ENCODE measurements around the gene CDH3. TPM values are rescaled to one million over a fixed set of nuclear protein-coding genes. Genes with fewer than 3 reads are reported as not detected.

Gene CDH3
- total and polyA plus RNA-seq, 2 experiments from 2014 or later: 78.0 to 210 TPM

GRCh38 chr16:68736561-68736960 is 91.5 kb downstream of the CDH3 start:
- peaks cover 37% of the 10 kb centered on the region for H3K4me1 ChIP-seq (ENCODE audit: insufficient read depth)
- ATAC-seq: no peak
- Mint-ChIP-seq H3K36me3 (ENCODE audit: low read depth) (peaks cover 20% of the 10 kb centered on the region), H3K4me1 (peaks cover 44% of the 10 kb centered on the region), H3K9me3 (no peaks in the 10 kb centered on the region; the same call in 2 of the 3 replicates), H3K4me3 (peak overlapping the region; percentile 92), H3K27ac (no peak overlapping the region; the same call in 1 of the 2 replicates), H3K27me3 (ENCODE audit: insufficient read depth, low read depth, poor library complexity) (peaks cover 6% of the 10 kb centered on the region)
- TF ChIP-seq CTCF (conservative IDR thresholded peaks at IDR 0.05; ENCODE audit: low read depth in 2 of 2) (peak in 1 of 2 experiments; percentile 30; a peak in 2 of 4 replicates), ZNF114 (CRISPR knock-in tag; IDR thresholded peaks at IDR 0.05) (no peak), STAT1 (IDR thresholded peaks at IDR 0.05; ENCODE audit: unreplicated experiment) (no peak)
- no peaks in the 10 kb centered on the region for H3K9me2 ChIP-seq (ENCODE audit: insufficient read depth)
- H3K79me2 ChIP-seq (replicated peaks; ENCODE audit: insufficient read depth): peaks cover 40% of the 10 kb centered on the region
- DNase-seq (ENCODE audit: low spot score): no peak
- peaks cover 13% of the 10 kb centered on the region for H3F3A ChIP-seq (replicated peaks; ENCODE audit: low read depth)
- H2AFZ ChIP-seq: peak overlapping the region; percentile 67; the same call in 1 of the 2 replicates
- peak overlapping the region; percentile 17; the same call in 1 of the 2 replicates for H3K4me2 ChIP-seq
- no peaks in the 10 kb centered on the region for H3K27me3 ChIP-seq (ENCODE audit: insufficient read depth)
- H3K36me3 ChIP-seq (ENCODE audit: insufficient read depth): peaks cover 8% of the 10 kb centered on the region; the same call in 1 of the 2 replicates
- H4K20me1 ChIP-seq (replicated peaks; ENCODE audit: insufficient read depth): peaks cover 20% of the 10 kb centered on the region
- no peak overlapping the region for H3K27ac ChIP-seq (ENCODE audit: low read depth)
- H3K4me3 ChIP-seq: peak overlapping the region; percentile 94

GRCh38 chr16:68737046-68737729 is 92.1 kb downstream of the CDH3 start, which contains the start of gene CDH1:
CDH1 (plus strand) TSS chr16:68737292; CDS start chr16:68737416, 124 bp downstream.
- Mint-ChIP-seq H3K4me3 (peak within 1 kb of the TSS; percentile 92), H3K36me3 (ENCODE audit: low read depth) (peaks cover 24% of the 10 kb centered on the region), H3K9me3 (no peaks in the 10 kb centered on the region; the same call in 2 of the 3 replicates), H3K27ac (peak within 1 kb of the TSS; percentile 92), H3K27me3 (ENCODE audit: insufficient read depth, low read depth, poor library complexity) (peaks cover 9% of the 10 kb centered on the region), H3K4me1 (peaks cover 44% of the 10 kb centered on the region)
- no peaks in the 10 kb centered on the region for H3K9me2 ChIP-seq (ENCODE audit: insufficient read depth)
- H4K20me1 ChIP-seq (replicated peaks; ENCODE audit: insufficient read depth): peaks cover 21% of the 10 kb centered on the region
- peak within 1 kb of the TSS; percentile 95 for H3K4me2 ChIP-seq
- H3K27ac ChIP-seq (ENCODE audit: low read depth): peak within 1 kb of the TSS; percentile 16; the same call in 1 of the 2 replicates
- H3K4me3 ChIP-seq: peak within 1 kb of the TSS; percentile 94
- peak; percentile 90 for ATAC-seq
- peak; percentile 99 for TF ChIP-seq POLR2AphosphoS5 (IDR thresholded peaks at IDR 0.05; ENCODE audit: low read depth)
- no peak for TF ChIP-seq CTCF (conservative IDR thresholded peaks at IDR 0.05; ENCODE audit: low read depth in 2 of 2)
- peak within 1 kb of the TSS; percentile 67; the same call in 1 of the 2 replicates for H2AFZ ChIP-seq
- H3K27me3 ChIP-seq (ENCODE audit: insufficient read depth): no peaks in the 10 kb centered on the region
- H3K79me2 ChIP-seq (replicated peaks; ENCODE audit: insufficient read depth): peaks cover 47% of the 10 kb centered on the region
- H3F3A ChIP-seq (replicated peaks; ENCODE audit: low read depth): peaks cover 12% of the 10 kb centered on the region
- DNase-seq (ENCODE audit: low spot score): peak; percentile 98
- H3K36me3 ChIP-seq (ENCODE audit: insufficient read depth): peaks cover 11% of the 10 kb centered on the region; the same call in 1 of the 2 replicates
- H3K4me1 ChIP-seq (ENCODE audit: insufficient read depth): peaks cover 37% of the 10 kb centered on the region

All from GM23338 (cell line).